Small intestine (tissue), 7 donors: ENCODE data around the gene DOCK4. TPM values are rescaled to one million over a fixed set of nuclear protein-coding genes. Genes with fewer than 3 reads are reported as not detected.

ENCODE experiments used
- DNase-seq, 2 donors: peaks; one replicate each; pipeline versions ENCODE4 v3.0.0 to v3.0.0-alpha.2; 2013
- FAIRE-seq: peaks from 2 replicates; lab custom pipeline; 2012; peaks lifted over from hg19 to GRCh38; lab: Jason Lieb, UNC
- H3K27ac ChIP-seq, 3 donors: one replicate each; pipeline ENCODE4 v1.5.1; 2013; ENCODE audit warnings: low read length in 2 of 3, mild to moderate bottlenecking in 2 of 3, control low read depth in 1 of 3, inconsistent platforms in 1 of 3, low read depth in 1 of 3, moderate library complexity in 1 of 3
- H3K27me3 ChIP-seq, 3 donors: one replicate each; pipeline ENCODE4 v1.6.1; 2013; ENCODE audit warnings: low read length in 3 of 3, inconsistent platforms in 1 of 3; ENCODE audit not compliant: control insufficient read depth in 3 of 3, insufficient read depth in 3 of 3
- H3K36me3 ChIP-seq, 3 donors: one replicate each; pipeline ENCODE4 v1.6.1; 2013; ENCODE audit warnings: low read length in 3 of 3, inconsistent platforms in 1 of 3, low read depth in 1 of 3, mild to moderate bottlenecking in 1 of 3, moderate library complexity in 1 of 3; ENCODE audit not compliant: control insufficient read depth in 3 of 3, insufficient read depth in 2 of 3
- H3K4me1 ChIP-seq, 3 donors: one replicate each; pipeline ENCODE4 v1.6.1; 2013; ENCODE audit warnings: low read length in 2 of 3, inconsistent platforms in 1 of 3, low read depth in 1 of 3, mild to moderate bottlenecking in 1 of 3, moderate library complexity in 1 of 3; ENCODE audit not compliant: control insufficient read depth in 3 of 3, insufficient read depth in 2 of 3
- H3K4me3 ChIP-seq, 3 donors: one replicate each; pipeline ENCODE4 v1.5.1; 2013; ENCODE audit warnings: low read length in 3 of 3, control low read depth in 1 of 3, inconsistent platforms in 1 of 3, low read depth in 1 of 3, mild to moderate bottlenecking in 1 of 3, moderate library complexity in 1 of 3
- H3K9me3 ChIP-seq, 2 donors: one replicate each; pipeline ENCODE4 v1.6.1; 2013; ENCODE audit warnings: low read depth in 1 of 2, low read length in 1 of 2; ENCODE audit not compliant: control insufficient read depth in 2 of 2, insufficient read depth in 1 of 2
- WGBS, 3 donors: extraction: QIAGEN DNeasy Blood & Tissue Kit; methylation state at CpG; one replicate each; pipeline ENCODE4 v1.1.7; 2013; 5-methylcytosine and 5-hydroxymethylcytosine counted together
- polyA plus RNA-seq, 4 donors: library from polyadenylated mRNA; stranded (reverse) in 3 of 4; unstranded in 1 of 4; fragments of 200-250 nt in 3 of 4; fragments of 120-200 nt in 1 of 4; gene quantifications; one replicate each; pipeline versions ENCODE4 v1.2.1 to v1.2.3, GENCODE V29; 2013
- donor health status: healthy with polysubstance abuse.
- donor health status: control.
- donor health status: control.
- donor health status: Bipolar disorder and iron deficiency.
- donor health status: healthy.

DOCK4 gene
- polyA plus RNA-seq, 4 donors: 1.9 to 4.1 (median 3.8) TPM; not detected in 1

GRCh38 chr7:112144284-112145059, 61.7 kb downstream of the DOCK4 start:
- Histone ChIP-seq H3K4me3 (no peak overlapping the region), H3K9me3 (no peaks in the 10 kb centered on the region), H3K4me1 (no peaks in the 10 kb centered on the region), H3K27me3 (no peaks in the 10 kb centered on the region), H3K36me3 (no peaks in the 10 kb centered on the region), H3K27ac (no peak overlapping the region)
- no peak for FAIRE-seq
- no peak for DNase-seq
- WGBS, 3 donors: 58 to 81% (median 64%) methylated on average over 5 of the region's 5 CpGs

- no peak overlapping the region for H3K27ac ChIP-seq
Measured at GRCh38 chr7:112143582-112143981, 62.6 kb downstream of the DOCK4 start.

GRCh38 chr7:112143136-112143535, 63.1 kb downstream of the DOCK4 start:
- WGBS, 3 donors: 64 to 92% (median 84%) methylated on average over 3 of the region's 3 CpGs
- H3K4me1 ChIP-seq: peaks cover 0 to 1% (median 0%) of the 10 kb centered on the region in 3 donors
- H3K36me3 ChIP-seq: no peaks in the 10 kb centered on the region
- H3K9me3 ChIP-seq: no peaks in the 10 kb centered on the region
- DNase-seq (no peak), FAIRE-seq (no peak)
- no peak overlapping the region for H3K4me3 ChIP-seq
- H3K27me3 ChIP-seq: no peaks in the 10 kb centered on the region
- H3K27ac ChIP-seq: no peak overlapping the region

More at GRCh38 chr7:112143582-112143981, 62.6 kb downstream of the DOCK4 start:
- DNase-seq (no peak), FAIRE-seq (no peak)
- Histone ChIP-seq H3K4me1 (peaks cover 0 to 1% (median 0%) of the 10 kb centered on the region in 3 donors), H3K9me3 (no peaks in the 10 kb centered on the region), H3K27me3 (no peaks in the 10 kb centered on the region), H3K36me3 (no peaks in the 10 kb centered on the region), H3K4me3 (no peak overlapping the region)
- WGBS, 3 donors: 56 to 83% (median 81%) methylated on average over 4 of the region's 4 CpGs

- Histone ChIP-seq H3K27me3 (no peaks in the 10 kb centered on the region), H3K27ac (no peak overlapping the region), H3K4me1 (peaks cover 0 to 3% (median 1%) of the 10 kb centered on the region in 3 donors), H3K36me3 (no peaks in the 10 kb centered on the region), H3K9me3 (no peaks in the 10 kb centered on the region), H3K4me3 (no peak overlapping the region)
- WGBS, 3 donors: 69 to 76% (median 73%) methylated on average over 3 of the region's 3 CpGs
- FAIRE-seq (no peak), DNase-seq (no peak)
Measured at GRCh38 chr7:112140600-112140999, 65.6 kb downstream of the DOCK4 start.

GRCh38 chr7:112138938-112139337, 67.3 kb downstream of the DOCK4 start:
- H3K4me3 ChIP-seq: no peak overlapping the region
- DNase-seq (no peak), FAIRE-seq (no peak)
- H3K4me1 ChIP-seq: peaks cover 0 to 3% (median 1%) of the 10 kb centered on the region in 3 donors
- 83 to 91% (median 91%) methylated on average over 3 of the region's 3 CpGs for WGBS, 3 donors
- no peak overlapping the region for H3K27ac ChIP-seq
- no peaks in the 10 kb centered on the region for H3K36me3 ChIP-seq
- no peaks in the 10 kb centered on the region for H3K9me3 ChIP-seq
- H3K27me3 ChIP-seq: no peaks in the 10 kb centered on the region

GRCh38 chr7:112138325-112138852, 67.8 kb downstream of the DOCK4 start:
- Histone ChIP-seq H3K27ac (no peak overlapping the region), H3K4me3 (no peak overlapping the region), H3K27me3 (no peaks in the 10 kb centered on the region), H3K4me1 (peaks cover 0 to 3% (median 1%) of the 10 kb centered on the region in 3 donors), H3K9me3 (no peaks in the 10 kb centered on the region), H3K36me3 (no peaks in the 10 kb centered on the region)
- FAIRE-seq (no peak), DNase-seq (no peak)
- 57 to 67% (median 66%) methylated on average over 3 of the region's 3 CpGs for WGBS, 3 donors

- H3K4me1 ChIP-seq: peaks cover 0 to 3% (median 1%) of the 10 kb centered on the region in 3 donors
- FAIRE-seq: peak; percentile 64
- no peak overlapping the region for H3K4me3 ChIP-seq
- 22 to 64% (median 41%) methylated on average over 3 of the region's 3 CpGs for WGBS, 3 donors
- no peaks in the 10 kb centered on the region for H3K36me3 ChIP-seq
- DNase-seq: peak; percentile 39 to 65
- H3K27me3 ChIP-seq: no peaks in the 10 kb centered on the region
- H3K27ac ChIP-seq: no peak overlapping the region
- no peaks in the 10 kb centered on the region for H3K9me3 ChIP-seq
Measured at GRCh38 chr7:112137141-112138101, 68.8 kb downstream of the DOCK4 start.
